T-helper 22 cell (primary cell): Measurements from ENCODE around the gene FERMT1.
"Not testable (repeated sequence)": the region's sequence is repeated elsewhere in the genome, so short reads cannot be mapped to it uniquely, and the experiment has no call there.

Experiments
- DNase-seq: peaks from one replicate; pipeline ENCODE4 v3.0.0-alpha.2; 2020; ENCODE audit warnings: low read depth

The FERMT1 gene

GRCh38 chr20:6115221-6115895 is 7.5 kb downstream of the FERMT1 start:
- DNase-seq = no peak

- DNase-seq = no peak
Measured at GRCh38 chr20:6114696-6115095, 8.1 kb downstream of the FERMT1 start.

GRCh38 chr20:6113951-6114350 is 8.9 kb downstream of the FERMT1 start:
- DNase-seq = no peak

- not testable (repeated sequence) for DNase-seq
Measured at GRCh38 chr20:6112965-6113364, 9.9 kb downstream of the FERMT1 start.

GRCh38 chr20:6108330-6108729 is 14.5 kb downstream of the FERMT1 start:
- DNase-seq = no peak

- DNase-seq = no peak
Measured at GRCh38 chr20:6104493-6105188, 18.2 kb downstream of the FERMT1 start.

- no peak for DNase-seq
Measured at GRCh38 chr20:6103301-6103700, 19.5 kb downstream of the FERMT1 start.

GRCh38 chr20:6101346-6101745 is 21.5 kb downstream of the FERMT1 start:
- DNase-seq = no peak

GRCh38 chr20:6100246-6100645 is 22.6 kb downstream of the FERMT1 start:
- no peak for DNase-seq

- DNase-seq = no peak
Measured at GRCh38 chr20:6099819-6100218, 23.0 kb downstream of the FERMT1 start.

- no peak for DNase-seq
Measured at GRCh38 chr20:6095409-6095808, 27.4 kb downstream of the FERMT1 start.

- DNase-seq = no peak
Measured at GRCh38 chr20:6094565-6094964, 28.3 kb downstream of the FERMT1 start.

GRCh38 chr20:6094063-6094462 is 28.8 kb downstream of the FERMT1 start:
- DNase-seq = no peak

GRCh38 chr20:6091661-6092060 is 31.2 kb downstream of the FERMT1 start:
- no peak for DNase-seq

- DNase-seq = no peak
Measured at GRCh38 chr20:6086868-6087267, 36.0 kb downstream of the FERMT1 start.

- DNase-seq = no peak
Measured at GRCh38 chr20:6083926-6084325, 38.9 kb downstream of the FERMT1 start.

GRCh38 chr20:6081236-6081635 is 41.6 kb downstream of the FERMT1 start:
- no peak for DNase-seq

- no peak for DNase-seq
Measured at GRCh38 chr20:6079016-6079415, 43.8 kb downstream of the FERMT1 start.

GRCh38 chr20:6075428-6076219 is 47.2 kb downstream of the FERMT1 start:
- no peak for DNase-seq

GRCh38 chr20:6074784-6075183 is 48.0 kb downstream of the FERMT1 start:
- DNase-seq = no peak

GRCh38 chr20:6074145-6074561 is 48.7 kb downstream of the FERMT1 start:
- DNase-seq = no peak

GRCh38 chr20:6070829-6071695 is 51.8 kb downstream of the FERMT1 start:
- no peak for DNase-seq
